Left ventricle myocardium inferior (tissue), 1 donor: ENCODE measurements around the gene VAV3. TPM values are rescaled to one million over a fixed set of nuclear protein-coding genes. Genes with fewer than 3 reads are reported as not detected.

Source experiments
- DNase-seq: peaks from one replicate; pipeline ENCODE4 v3.0.0-alpha.2; 2020
- H3K27ac ChIP-seq: fragments of 200-600 bp; replicated peaks from 2 replicates; pipeline ENCODE4 v1.8.0; 2021
- H3K27me3 ChIP-seq: fragments of 200-600 bp; 2 replicates; pipeline ENCODE4 v1.8.0; 2021; ENCODE audit warnings: low read depth
- H3K36me3 ChIP-seq: fragments of 200-600 bp; 2 replicates; pipeline ENCODE4 v1.8.0; 2021
- H3K4me1 ChIP-seq: fragments of 200-600 bp; 2 replicates; pipeline ENCODE4 v1.8.0; 2021
- H3K4me3 ChIP-seq: fragments of 200-600 bp; 2 replicates; pipeline ENCODE4 v1.8.0; 2021; ENCODE audit warnings: mild to moderate bottlenecking, moderate library complexity
- H3K9me3 ChIP-seq: fragments of 200-600 bp; replicated peaks from 2 replicates; pipeline ENCODE4 v1.8.0; 2021
- CTCF ChIP-seq: fragments of 200-600 bp; IDR thresholded peaks from 2 replicates; pipeline ENCODE4 v1.8.0; 2021; ENCODE audit warnings: antibody characterized with exemption, mild to moderate bottlenecking, borderline replicate concordance
- intact Hi-C: fragments of 100-400 bp; cut with micrococcal nuclease; formaldehyde crosslinking; loops from one replicate; pipeline ENCODE4 v1.11.0; 2022
- total RNA-seq: library from RNA; stranded (reverse); fragmentation: NEBNext Ultra II Directional; extraction: Animal tissue kit (Norgen Biotek cat#: 25700); gene quantifications from one replicate; pipeline ENCODE4 v1.2.1, GENCODE V29; 2021
- donor health status: DM: no; HTN: yes; CAD: no; lungs with severe emphysema.

Gene VAV3
- total RNA-seq, 1 donor from 2014 or later, result 1.4 TPM

GRCh38 chr1:107802654-107803053 is 162.3 kb downstream of the VAV3 start:
- H3K27ac ChIP-seq, result no peak overlapping the region
- no peaks in the 10 kb centered on the region for H3K27me3 ChIP-seq
- TF ChIP-seq CTCF, result no peak
- H3K4me3 ChIP-seq, result no peak overlapping the region
- no peaks in the 10 kb centered on the region for H3K4me1 ChIP-seq
- H3K36me3 ChIP-seq, result no peaks in the 10 kb centered on the region
- peaks cover 20% of the 10 kb centered on the region for H3K9me3 ChIP-seq
- intact Hi-C loops, result no loop called here
- no peak for DNase-seq

GRCh38 chr1:107795994-107796393 is 169.0 kb downstream of the VAV3 start:
- Histone ChIP-seq H3K27ac (no peak overlapping the region), H3K9me3 (peaks cover 13% of the 10 kb centered on the region), H3K36me3 (no peaks in the 10 kb centered on the region), H3K4me3 (no peak overlapping the region), H3K4me1 (no peaks in the 10 kb centered on the region), H3K27me3 (no peaks in the 10 kb centered on the region)
- intact Hi-C loops, result no loop called here
- TF ChIP-seq CTCF, result no peak
- DNase-seq, result no peak

DNA sequence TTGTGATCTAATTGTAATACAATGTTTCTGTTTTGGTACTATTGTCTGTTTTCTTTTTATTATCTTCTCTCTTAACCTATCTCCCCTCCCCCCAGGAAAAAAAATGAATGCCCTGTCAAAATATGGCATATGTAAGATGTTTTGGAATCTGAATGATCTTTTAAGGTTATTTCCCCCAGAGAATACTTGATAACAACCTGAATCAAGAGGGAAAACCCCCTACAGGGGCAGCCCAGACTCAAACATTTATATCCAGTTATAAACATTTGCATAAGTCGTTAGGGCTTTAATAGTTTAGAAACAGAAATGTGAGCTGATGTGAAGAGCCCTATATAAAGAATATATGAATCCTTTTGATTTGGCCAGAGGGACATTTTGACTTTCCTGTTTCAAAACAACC is 169.5 kb downstream of the VAV3 start:
- no peak overlapping the region for H3K27ac ChIP-seq
- peaks cover 7% of the 10 kb centered on the region for H3K9me3 ChIP-seq
- no peaks in the 10 kb centered on the region for H3K27me3 ChIP-seq
- intact Hi-C loops, result no loop called here
- H3K36me3 ChIP-seq, result no peaks in the 10 kb centered on the region
- no peaks in the 10 kb centered on the region for H3K4me1 ChIP-seq
- no peak overlapping the region for H3K4me3 ChIP-seq
- DNase-seq, result no peak
- TF ChIP-seq CTCF, result no peak

DNA sequence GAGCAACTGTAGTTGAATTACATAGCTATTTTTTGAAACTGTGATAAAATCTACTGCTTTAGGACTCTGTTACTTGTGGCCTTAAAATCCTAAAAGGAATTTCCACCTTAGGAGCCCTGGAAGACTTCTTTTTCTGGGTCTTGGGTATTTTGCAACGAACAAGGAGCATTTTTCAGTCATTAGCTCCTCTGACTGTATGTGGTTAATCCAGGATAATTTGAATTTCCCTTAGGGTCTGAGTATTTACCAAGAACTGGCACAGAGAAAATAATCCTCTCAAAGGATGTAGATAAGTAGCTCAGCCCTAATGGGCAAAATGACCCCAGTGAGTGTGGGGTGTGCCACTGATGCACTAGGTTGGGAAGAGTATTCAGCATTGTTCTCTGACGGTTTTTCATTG is 170.4 kb downstream of the VAV3 start:
- Histone ChIP-seq H3K27ac (no peak overlapping the region), H3K27me3 (no peaks in the 10 kb centered on the region), H3K9me3 (no peaks in the 10 kb centered on the region), H3K4me3 (no peak overlapping the region), H3K4me1 (no peaks in the 10 kb centered on the region), H3K36me3 (no peaks in the 10 kb centered on the region)
- DNase-seq, result no peak
- intact Hi-C loops, result no loop called here
- TF ChIP-seq CTCF, result no peak

- Histone ChIP-seq H3K4me3 (no peak overlapping the region), H3K27ac (no peak overlapping the region), H3K4me1 (peaks cover 3% of the 10 kb centered on the region), H3K36me3 (no peaks in the 10 kb centered on the region), H3K27me3 (no peaks in the 10 kb centered on the region), H3K9me3 (no peaks in the 10 kb centered on the region)
- DNase-seq, result no peak
- intact Hi-C loops, result no loop called here
- no peak for TF ChIP-seq CTCF
Measured at GRCh38 chr1:107793896-107794453, 171.0 kb downstream of the VAV3 start.
